GM15510 (cell line): ENCODE results near the gene NLN.

Experiments
- POLR2A ChIP-seq: IDR thresholded peaks from 3 replicates; pipeline ENCODE4 v1.6.1; 2011; ENCODE audit warnings: borderline replicate concordance; ENCODE audit not compliant: insufficient read length; ENCODE audit errors: extremely low read depth

The NLN gene

DNA sequence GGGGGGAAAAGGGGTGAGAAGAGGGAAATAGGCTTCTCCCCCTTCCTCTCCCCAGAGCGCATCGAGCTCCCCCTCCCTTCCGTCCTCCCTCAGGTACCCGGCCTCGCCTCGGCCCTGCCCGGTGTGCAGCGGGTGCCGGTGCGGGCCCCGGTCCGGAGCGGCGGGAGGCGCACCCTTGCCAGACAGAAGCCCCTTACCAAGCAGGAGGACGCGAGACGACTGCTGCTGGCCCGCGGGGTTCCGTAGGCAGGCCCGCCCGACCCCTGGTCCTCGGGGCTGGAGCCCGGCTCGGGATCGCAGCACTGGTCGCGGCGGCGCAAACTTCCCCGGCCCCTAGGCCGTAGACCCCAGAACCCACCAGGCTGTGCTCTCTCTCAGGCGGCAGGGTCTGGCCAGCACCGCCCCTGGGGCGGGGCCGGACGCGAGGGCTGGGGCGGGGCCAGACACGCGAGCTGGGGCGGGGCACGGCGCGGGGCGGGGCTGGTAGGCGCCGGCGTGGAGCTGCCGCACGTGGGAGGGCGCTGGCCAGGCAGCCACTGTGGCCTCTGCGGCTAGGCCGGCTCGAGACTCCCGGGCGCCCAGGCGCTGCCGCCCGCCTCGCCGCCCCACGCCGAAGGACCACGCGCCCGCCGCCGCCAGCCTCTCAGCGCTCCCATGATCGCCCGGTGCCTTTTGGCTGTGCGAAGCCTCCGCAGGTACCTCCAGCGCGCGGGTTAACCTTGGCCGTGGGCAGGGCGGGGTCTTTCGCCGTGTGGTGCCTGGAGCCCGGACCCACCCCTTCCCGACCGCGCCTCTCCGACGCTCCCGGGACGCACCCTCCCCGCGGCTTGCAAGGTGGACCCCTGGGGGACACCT is at the start of gene NLN, which contains the start of gene SGTB:
NLN (plus strand) TSS at position 486 of the 855 bp plus-strand sequence; CDS start at position 655, 169 bp downstream.
SGTB (minus strand) TSS at position 390 of the 855 bp plus-strand sequence. CDS start 1,302 bp downstream, outside the sequence.
- peak; percentile 77 for TF ChIP-seq POLR2A

DNA sequence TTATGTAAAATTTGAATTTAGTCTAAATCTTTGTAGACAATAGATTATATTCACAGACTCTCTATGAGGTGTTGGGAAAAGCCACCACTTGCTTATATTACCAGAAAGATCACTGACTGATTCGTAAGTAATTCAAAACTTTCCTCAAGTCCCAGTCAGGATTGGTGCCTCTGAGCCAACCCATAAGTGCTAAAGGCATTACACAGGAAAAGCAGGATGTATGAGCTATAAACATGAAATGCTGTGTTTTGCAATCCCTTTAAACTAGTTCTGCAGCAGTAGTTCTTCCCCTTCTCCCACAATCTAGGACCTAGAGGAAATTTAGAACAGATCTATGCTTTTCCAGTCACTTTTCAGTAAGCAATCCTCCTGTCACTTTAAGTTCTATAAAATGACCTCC is 49.2 kb upstream of the NLN start:
- TF ChIP-seq POLR2A = no peak

DNA sequence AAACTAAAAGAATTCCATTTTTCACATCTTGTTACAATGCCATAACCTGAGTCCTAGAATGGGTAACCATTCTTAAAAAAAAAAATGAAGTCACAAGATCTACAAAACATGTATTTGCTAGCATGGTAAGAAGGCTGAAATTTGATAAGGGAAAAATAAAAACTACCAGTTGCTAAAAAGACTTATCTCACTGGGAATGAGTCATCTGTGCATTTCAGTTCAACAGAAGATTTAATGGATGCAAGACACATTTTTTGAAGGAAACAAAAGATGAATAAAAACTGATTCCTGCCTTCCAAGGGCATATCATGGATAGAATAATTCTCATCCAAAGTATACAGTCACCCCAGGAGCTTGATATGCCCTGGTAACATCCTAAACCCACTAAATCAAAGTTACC is 47.3 kb upstream of the NLN start:
- no peak for TF ChIP-seq POLR2A

DNA sequence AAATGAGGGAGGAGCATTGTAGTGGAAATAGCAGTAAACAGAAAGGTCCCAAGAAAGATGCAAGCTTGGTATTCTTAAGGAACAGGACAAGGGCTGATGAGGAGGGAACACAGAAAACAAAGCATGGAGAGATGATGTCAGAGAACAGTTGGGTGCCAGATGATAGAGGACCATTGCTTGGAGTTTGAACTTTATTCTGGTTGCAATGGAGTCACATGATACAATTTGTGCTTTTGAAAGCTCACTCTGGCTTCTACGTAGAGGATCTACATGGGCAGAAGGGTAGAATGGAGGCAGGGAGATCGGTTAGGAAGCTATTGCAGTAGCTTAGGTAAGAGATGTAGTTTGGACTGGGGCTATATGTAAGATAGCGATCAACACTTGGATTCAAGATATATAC is 39.9 kb upstream of the NLN start:
- TF ChIP-seq POLR2A = no peak

DNA sequence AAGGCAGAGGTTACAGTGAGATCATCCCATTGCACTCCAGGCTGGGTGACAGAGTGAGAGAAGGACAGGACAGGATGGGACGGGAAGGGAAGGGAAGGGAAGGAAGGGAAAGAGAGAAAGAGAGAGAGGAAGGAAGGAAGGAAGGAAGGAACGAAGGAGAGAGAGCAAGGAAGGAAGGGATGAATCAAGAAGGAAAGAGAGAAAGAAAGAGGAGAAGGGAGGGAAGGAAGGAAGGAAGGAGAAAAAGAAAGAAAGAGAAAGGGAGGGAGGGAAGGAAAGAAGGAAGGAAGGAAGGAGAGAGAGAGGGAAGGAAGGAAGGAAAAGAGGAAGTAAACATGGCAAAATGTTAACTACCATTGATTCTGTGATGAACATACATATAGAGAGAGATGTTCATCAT is 28.9 kb upstream of the NLN start:
- no peak for TF ChIP-seq POLR2A

DNA sequence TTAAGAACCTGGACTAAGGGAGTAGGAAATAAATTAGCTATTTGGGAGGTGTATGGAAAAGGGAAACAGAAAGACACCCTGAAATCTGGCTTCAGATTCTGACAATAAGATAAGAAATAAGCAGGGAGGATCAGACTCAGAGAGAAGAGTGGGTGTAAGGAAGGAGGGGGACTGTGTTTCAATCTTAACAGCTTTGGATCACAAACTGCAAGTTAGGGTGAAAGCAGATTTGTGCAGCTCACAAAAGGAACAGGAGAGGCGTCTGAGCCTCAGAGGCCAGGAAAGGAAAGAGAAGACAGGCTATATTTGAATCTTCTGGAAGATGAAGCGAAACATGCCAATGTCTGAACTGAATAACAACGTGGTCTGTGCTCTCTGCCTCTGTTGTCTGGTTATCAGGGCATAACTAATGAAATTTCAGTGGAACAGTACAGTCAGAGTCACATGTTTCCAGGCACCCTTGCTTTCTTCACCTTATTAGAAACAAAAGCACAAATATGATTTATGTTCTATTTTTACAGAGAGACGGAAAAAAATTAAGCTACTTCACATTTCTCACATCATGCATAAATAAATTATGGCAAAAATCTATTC is 26.7 kb upstream of the NLN start:
- no peak for TF ChIP-seq POLR2A

DNA sequence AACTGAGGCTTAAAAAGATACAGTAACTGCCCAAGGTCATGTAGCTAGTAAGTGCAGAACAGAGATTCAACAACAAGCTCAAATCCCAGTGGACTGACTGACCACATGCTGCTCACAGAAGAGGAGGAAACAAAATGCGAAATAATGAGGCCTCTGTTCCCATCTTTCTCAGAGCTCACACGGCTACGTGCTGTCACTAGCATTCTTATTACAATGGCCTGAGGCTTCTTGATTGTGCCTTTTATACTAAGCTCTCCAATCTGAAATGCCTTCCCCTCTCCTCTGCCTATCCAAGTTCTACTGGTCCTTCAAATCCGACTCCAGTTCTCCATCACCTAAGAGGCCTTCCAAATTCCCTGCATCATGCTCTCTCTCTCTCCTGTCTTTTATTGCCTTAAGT is 26.1 kb upstream of the NLN start:
- TF ChIP-seq POLR2A = no peak

DNA sequence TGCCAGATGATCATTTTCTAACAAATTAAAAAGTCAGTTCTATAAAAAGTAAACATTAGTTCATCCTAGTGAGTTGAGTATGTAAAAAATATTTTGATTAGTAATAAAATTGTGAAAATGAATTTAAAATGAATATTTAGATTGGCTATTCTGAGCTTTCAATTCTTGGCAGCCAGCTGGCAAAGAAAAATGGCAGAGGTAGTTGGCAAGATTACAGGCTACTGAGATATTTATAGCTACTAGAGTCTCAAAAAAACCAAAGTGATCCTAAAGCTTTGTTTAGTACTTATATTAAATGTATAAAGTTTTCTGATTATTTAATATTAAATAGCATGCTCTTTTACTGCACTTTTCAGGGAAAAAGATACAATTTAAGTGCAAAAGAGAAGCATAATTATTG is 25.1 kb upstream of the NLN start:
- no peak for TF ChIP-seq POLR2A

DNA sequence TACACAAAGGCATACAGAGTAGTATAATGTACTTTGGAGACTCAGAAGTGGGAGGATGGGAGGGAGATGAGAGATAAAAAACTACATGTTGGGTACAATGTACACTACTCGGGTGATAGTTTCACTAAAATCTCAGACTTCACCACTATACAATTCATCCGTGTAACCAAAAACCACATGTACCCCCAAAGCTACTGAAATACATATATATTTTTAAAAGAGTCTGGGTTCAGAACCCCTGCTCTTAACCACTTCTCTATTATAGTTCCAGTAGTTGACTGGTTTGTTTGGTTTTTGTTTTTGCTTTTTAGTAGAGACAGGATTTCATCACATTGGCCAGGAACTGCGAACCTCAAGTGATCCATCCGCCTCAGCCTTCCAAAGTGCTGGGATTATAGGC is 22.7 kb upstream of the NLN start:
- TF ChIP-seq POLR2A = no peak

DNA sequence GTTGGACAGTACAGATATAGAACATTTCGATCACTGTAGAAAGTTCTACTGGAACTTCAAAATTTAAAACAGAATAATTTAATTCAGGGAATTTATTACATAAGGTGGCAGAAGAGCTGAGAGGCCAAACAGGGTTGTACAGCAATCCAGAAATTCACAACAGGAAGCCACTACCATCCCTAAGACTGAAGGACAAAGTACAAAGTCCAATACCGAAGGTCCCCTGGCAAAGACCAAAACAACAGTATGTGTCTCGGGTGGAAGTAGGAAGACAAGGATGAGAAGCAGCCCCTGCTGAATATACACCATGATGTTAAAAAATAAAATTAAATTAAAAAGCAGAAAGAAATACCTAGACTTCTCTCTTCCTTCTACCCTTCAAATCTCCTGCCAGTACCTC is 20.0 kb upstream of the NLN start:
- no peak for TF ChIP-seq POLR2A

DNA sequence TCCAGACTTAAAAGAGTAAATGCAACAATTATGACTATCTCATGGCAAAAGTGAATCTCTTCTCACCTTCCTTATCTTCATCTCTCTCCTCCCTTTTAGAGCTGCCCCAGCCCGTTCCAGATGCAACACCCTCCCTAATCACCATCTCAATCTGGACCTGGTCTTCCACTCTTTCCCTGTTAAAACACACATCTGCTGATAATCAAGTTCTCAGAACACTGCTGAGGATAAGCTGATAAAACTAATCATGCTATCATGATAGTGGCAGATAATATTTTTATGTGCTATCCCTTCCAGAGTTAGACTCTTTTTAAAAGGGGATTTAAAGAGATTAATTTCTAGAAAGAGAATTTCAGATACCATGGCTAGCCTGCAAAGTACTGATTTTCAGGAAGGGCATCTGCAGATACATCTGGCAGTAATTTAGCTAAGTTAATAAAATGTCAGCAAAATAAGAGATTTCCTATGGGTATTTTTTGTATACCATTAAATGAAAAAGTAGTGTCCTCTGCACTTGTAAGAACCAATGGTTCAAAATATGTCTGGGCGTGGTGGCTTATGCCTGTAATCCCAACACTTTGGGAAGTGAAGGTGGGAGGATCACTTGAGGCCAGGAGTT is 17.3 kb upstream of the NLN start:
- TF ChIP-seq POLR2A = no peak

DNA sequence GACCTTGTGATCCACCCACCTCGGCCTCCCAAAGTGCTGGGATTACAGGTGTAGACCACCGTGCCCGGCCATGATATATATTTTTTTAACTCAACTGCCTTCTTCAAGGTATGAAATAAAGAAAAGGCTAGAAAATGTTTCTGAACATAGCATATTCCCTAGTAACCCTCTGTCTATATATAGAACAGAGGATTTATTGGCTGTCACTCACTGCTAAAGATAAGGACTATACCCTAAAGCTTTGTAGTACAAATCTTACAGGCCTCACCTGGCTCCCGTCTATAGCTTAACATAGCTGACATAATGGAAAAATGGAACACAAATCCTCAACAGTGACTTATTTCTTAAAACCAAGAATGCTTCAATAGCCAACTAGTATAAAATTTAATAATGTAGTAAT is 14.3 kb upstream of the NLN start:
- no peak for TF ChIP-seq POLR2A

DNA sequence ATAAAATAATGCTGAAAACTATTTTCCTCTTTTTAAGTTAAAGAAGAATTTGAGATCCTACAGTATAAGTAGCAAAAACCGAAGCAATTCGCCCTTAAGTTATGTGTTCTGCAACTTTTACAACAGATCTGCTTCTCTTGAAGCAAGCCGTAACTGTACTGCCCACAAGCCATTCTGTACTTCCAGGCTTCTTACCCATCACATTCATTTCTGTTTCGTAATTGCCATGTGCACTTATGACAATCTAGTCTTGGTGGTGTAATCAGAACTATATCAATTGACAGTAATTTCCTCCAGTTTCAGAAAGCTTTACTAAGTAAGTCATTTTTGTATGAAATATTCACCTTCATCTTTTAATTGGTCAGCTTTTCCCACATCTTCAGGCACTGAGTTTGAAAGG is 13.9 kb upstream of the NLN start:
- no peak for TF ChIP-seq POLR2A

DNA sequence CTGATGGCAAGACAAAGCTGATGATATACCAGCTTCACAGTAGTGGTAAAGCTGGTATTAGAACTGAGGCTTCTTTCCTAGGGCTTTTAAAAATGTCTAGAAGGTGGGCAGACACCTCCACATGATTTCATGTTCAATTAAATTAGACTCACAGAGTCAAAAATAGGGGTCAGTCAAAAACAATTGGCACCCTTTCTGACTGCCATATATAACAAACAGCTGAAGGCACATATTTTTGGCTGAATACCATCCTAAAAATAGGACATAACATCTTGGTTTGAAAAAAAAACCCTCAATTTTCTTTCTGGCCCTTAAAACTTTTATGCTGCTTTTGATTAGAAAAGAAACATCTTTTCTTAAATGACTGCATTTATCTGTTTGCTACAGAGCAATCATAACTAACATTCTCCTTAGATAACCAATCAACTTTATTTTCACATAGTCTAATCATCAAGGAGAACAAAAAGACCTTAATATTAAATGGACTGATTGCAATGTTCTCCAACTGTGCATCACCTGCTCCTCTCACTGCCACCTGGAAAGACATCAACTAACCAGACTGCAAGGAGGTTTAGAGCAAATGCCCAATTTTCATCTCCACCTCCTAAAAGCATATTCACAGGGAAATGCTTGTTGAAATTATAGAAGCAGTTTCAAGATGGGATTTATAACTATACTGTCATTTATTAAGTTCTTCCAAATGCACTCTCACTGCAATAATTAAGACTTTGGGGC is 3.3 kb upstream of the NLN start:
- TF ChIP-seq POLR2A = no peak
